HepG2 (cell line): ENCODE data around the gene TRIM62. TPM values are rescaled to one million over a fixed set of nuclear protein-coding genes. Genes with fewer than 3 reads are reported as not detected.

Experiments used
- ATAC-seq: fragments of 200-7000 bp; cut with Tn5 transposase; 3 replicates; pipeline ENCODE4 v1.9.1; 2020; ENCODE audit warnings: mild to moderate bottlenecking, moderate library complexity
- BruUV-seq: library from RNA; stranded (reverse); fragments of 400-500 nt; replicated peaks from 2 replicates; lab custom pipeline; 2021; lab: Mats Ljungman, UMichigan
- CTCF ChIA-PET: fragments of 300-600 bp; formaldehyde crosslinking; extraction: SDS; loops from one replicate; lab custom pipeline; 2021; ENCODE audit warnings: low total read pairs, inconsistent platforms, low intra/inter-chr PET ratio; lab: Yijun Ruan, JAX
- POLR2A ChIA-PET: fragments of 350-600 bp; sonication (Branson Sonifier 250); formaldehyde crosslinking; loops from one replicate; lab custom pipeline; 2020; ENCODE audit warnings: antibody characterized with exemption, inconsistent platforms; lab: Yijun Ruan, JAX
- DNase-seq: peaks from one replicate; pipeline ENCODE4 v3.0.0-alpha.2; 2015; ENCODE audit warnings: low spot score
- FAIRE-seq: peaks from 3 replicates; lab custom pipeline; 2011; peaks lifted over from hg19 to GRCh38; lab: Jason Lieb, UNC
- H2AFZ ChIP-seq: one replicate; pipeline ENCODE4 v1.6.1; 2011; ENCODE audit warnings: low read length, inconsistent platforms
- H3K27ac ChIP-seq: fragments of 300-600 bp; 3 replicates; pipeline ENCODE4 v1.8.0; 2011; ENCODE audit warnings: mixed run types, mild to moderate bottlenecking, mixed read lengths, low read length, inconsistent platforms; ENCODE audit not compliant: insufficient read depth; ENCODE audit errors: extremely low read length
- H3K27me3 ChIP-seq, 2 experiments: fragments of 200-600 bp in 1 of 2; 2 replicates in 1 of 2; 3 replicates in 1 of 2; pipeline versions ENCODE4 v1.6.0 to v1.8.0; 2011; ENCODE audit warnings: low read length in 2 of 2, mild to moderate bottlenecking in 2 of 2, moderate library complexity in 2 of 2, inconsistent platforms in 1 of 2; ENCODE audit not compliant: insufficient read depth in 2 of 2, control insufficient read depth in 1 of 2
- H3K36me3 ChIP-seq, 2 experiments: fragments of 200-600 bp in 1 of 2; replicated peaks in 1 of 2; 2 replicates in 1 of 2; 3 replicates in 1 of 2; pipeline versions ENCODE4 v1.5.1 to v1.8.0; 2011; ENCODE audit warnings: low read length in 2 of 2, inconsistent platforms in 1 of 2; ENCODE audit not compliant: insufficient read depth in 2 of 2, control insufficient read depth in 1 of 2
- H3K4me1 ChIP-seq: 2 replicates; pipeline ENCODE4 v1.5.1; 2012; ENCODE audit warnings: low read length, inconsistent platforms; ENCODE audit not compliant: insufficient read depth
- H3K4me2 ChIP-seq: 2 replicates; pipeline ENCODE4 v1.6.0; 2011; ENCODE audit warnings: low read depth, low read length, inconsistent platforms
- H3K4me3 ChIP-seq, 3 experiments: fragments of 200-600 bp in 1 of 3; sonication (generic), shearing (Covaris generic) in 1 of 3; replicated peaks in 1 of 3; 2 replicates each; pipeline ENCODE4 v1.5.1; 2011 to 2016; ENCODE audit warnings: low read length in 3 of 3, inconsistent platforms in 2 of 3, low read depth in 2 of 3, mild to moderate bottlenecking in 2 of 3, control low read depth in 1 of 3, mixed read lengths in 1 of 3; ENCODE audit not compliant: insufficient read depth in 1 of 3
- H3K79me2 ChIP-seq: one replicate; pipeline ENCODE4 v1.6.1; 2011; ENCODE audit warnings: low read length, inconsistent platforms; ENCODE audit not compliant: insufficient read depth
- H3K9ac ChIP-seq: 2 replicates; pipeline ENCODE4 v1.6.0; 2011; ENCODE audit warnings: mild to moderate bottlenecking, low read depth, low read length, inconsistent platforms; ENCODE audit not compliant: insufficient read depth
- H3K9me3 ChIP-seq: 2 replicates; pipeline ENCODE4 v1.5.1; 2012; ENCODE audit warnings: mild to moderate bottlenecking, low read length
- H4K20me1 ChIP-seq: 2 replicates; pipeline ENCODE4 v1.6.0; 2011; ENCODE audit warnings: inconsistent platforms, mild to moderate bottlenecking, low read length, moderate library complexity; ENCODE audit not compliant: insufficient read depth
- HOXA3 ChIP-seq: sonication (generic); formaldehyde crosslinking; IDR thresholded peaks from 2 replicates; pipeline ENCODE4 v1.5.0; 2020; ENCODE audit warnings: missing genetic modification reagents
- NFIC ChIP-seq: IDR thresholded peaks from 2 replicates; pipeline ENCODE4 v1.6.1; 2012; ENCODE audit warnings: mild to moderate bottlenecking, low read length, inconsistent platforms
- TOPORS ChIP-seq: sonication (generic); formaldehyde crosslinking; IDR thresholded peaks from 2 replicates; pipeline ENCODE4 v1.8.0; 2023; ENCODE audit warnings: mild to moderate bottlenecking, missing genetic modification reagents
- ZBTB7A ChIP-seq: sonication (generic); formaldehyde crosslinking; IDR thresholded peaks from 2 replicates; pipeline ENCODE4 v1.8.0; 2022; ENCODE audit warnings: mild to moderate bottlenecking, missing genetic modification reagents
- ZHX2 ChIP-seq, 2 experiments: sonication (generic) in 1 of 2; formaldehyde crosslinking in 1 of 2; IDR thresholded peaks; 2 replicates each; pipeline versions ENCODE4 v1.6.1 to v1.9.0; 2014 to 2022; ENCODE audit warnings: antibody characterized with exemption in 1 of 2, borderline replicate concordance in 1 of 2, inconsistent platforms in 1 of 2, low read depth in 1 of 2, missing genetic modification reagents in 1 of 2
- ZSCAN30 ChIP-seq: sonication (generic); formaldehyde crosslinking; IDR thresholded peaks from 2 replicates; pipeline ENCODE4 v1.5.0; 2020; ENCODE audit warnings: mild to moderate bottlenecking, missing genetic modification reagents
- ZSCAN9 ChIP-seq: IDR thresholded peaks from 2 replicates; pipeline ENCODE4 v1.6.1; 2016; ENCODE audit warnings: borderline replicate concordance
- in situ Hi-C: cut with HindIII; loops from 2 replicates; pipeline ENCODE4 v1.10.0; 2017; ENCODE audit warnings: low pct_unique_long_range_greater_than_20kb; ENCODE audit not compliant: extremely low pct_ligation_motif_present
- intact Hi-C: fragments of 100-400 bp; cut with micrococcal nuclease; formaldehyde crosslinking; loops from one replicate; pipeline ENCODE4 v1.10.0; 2022; ENCODE audit not compliant: unreplicated experiment
- polyA plus RNA-seq, 8 experiments: library from polyadenylated mRNA; depleted of rRNA in 3 of 8; stranded (reverse) in 7 of 8; unstranded in 1 of 8; fragments of >200 nt; fragmentation: Illumina TruSeq in 4 of 8; extraction: Trizol in 4 of 8; gene quantifications; 2 replicates each; pipeline versions ENCODE4 v1.2.1 to v1.2.3, GENCODE V29; 2011 to 2016; ENCODE audit warnings: low read depth in 4 of 8, missing spikeins in 1 of 8, mixed read lengths in 1 of 8; ENCODE audit not compliant: insufficient read depth in 1 of 8
- total RNA-seq, 5 experiments: library from RNA; depleted of rRNA; stranded (reverse); fragments of >200 nt; fragmentation: Illumina TruSeq; extraction: Trizol; gene quantifications; 2 replicates each; pipeline ENCODE4 v1.2.3, GENCODE V29; 2016; ENCODE audit warnings: low read depth in 1 of 5
- TF ChIP-seq, protein P1 (sequence below): IDR thresholded peaks from 2 replicates; pipeline ENCODE4 v1.6.1; 2012; ENCODE audit warnings: inconsistent platforms
- TF ChIP-seq, protein P2 (sequence below): sonication (generic); formaldehyde crosslinking; IDR thresholded peaks from 2 replicates; pipeline ENCODE4 v1.9.0; 2021; ENCODE audit warnings: missing genetic modification reagents, mild to moderate bottlenecking, borderline replicate concordance

TRIM62 gene
- total and polyA plus RNA-seq, 2 of the 13 experiments (the other 11 are each of a cell fraction or from before 2014, with no cell fraction given), result 0.53 to 0.57 TPM

DNA sequence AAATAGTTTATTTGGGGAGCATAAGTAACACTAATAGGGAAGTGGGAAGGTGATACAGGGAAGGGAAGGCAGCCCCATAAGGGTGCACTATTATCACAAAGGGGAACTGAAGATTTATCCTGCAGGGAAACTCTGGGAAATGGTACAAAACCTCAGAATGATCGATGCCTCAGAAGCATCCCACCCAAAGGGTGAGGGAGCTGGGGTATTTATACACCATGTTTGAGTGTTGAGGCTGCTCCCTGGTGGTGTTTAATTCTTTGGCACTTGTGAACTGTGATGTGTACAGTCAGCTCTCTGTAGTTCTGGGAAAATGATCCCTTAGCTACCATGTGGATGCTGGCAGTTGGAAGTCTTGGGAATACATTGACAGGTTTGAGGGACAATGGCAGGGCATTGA, 5.1 kb upstream of the TRIM62 start (continued):
- TF ChIP-seq ZHX2 (IDR thresholded peaks at IDR 0.05; ENCODE audit: low read depth), result no peak
- TF ChIP-seq ZHX2 (CRISPR knock-in tag; IDR thresholded peaks at IDR 0.05; ENCODE audit: borderline replicate concordance), result no peak
- no peak for TF ChIP-seq NFIC

DNA sequence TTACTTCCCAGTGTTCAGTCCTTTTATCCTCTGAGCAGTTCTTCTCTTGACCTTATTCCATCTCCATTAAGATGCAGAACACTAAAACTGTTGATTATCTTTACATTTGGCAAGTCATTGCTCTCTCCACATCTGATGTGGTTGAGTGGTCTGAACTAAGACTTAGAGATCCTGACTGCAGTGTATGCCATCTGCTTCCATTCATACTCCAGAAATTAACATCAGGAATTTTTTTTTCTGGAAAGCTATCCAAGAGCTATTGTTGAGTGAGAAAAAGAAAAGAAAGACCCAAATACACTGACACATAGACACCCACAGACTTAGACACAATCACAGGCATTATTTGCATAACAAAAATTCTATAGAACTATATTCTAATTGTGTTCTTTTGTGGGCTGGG, 3.7 kb upstream of the TRIM62 start:
- H3K79me2 ChIP-seq, result no peaks in the 10 kb centered on the region
- no peak overlapping the region for H2AFZ ChIP-seq
- H3K27me3 ChIP-seq, result peaks cover 0 to 5% of the 10 kb centered on the region in 2 experiments; a peak in 1 of 5 replicates
- BruUV-seq, result no TSS peak
- in situ Hi-C loops (no loop called here), intact Hi-C loops (no loop called here)
- no peak for ATAC-seq
- H3K4me3 ChIP-seq, result no peak overlapping the region
- H3K9ac ChIP-seq, result no peak overlapping the region
- no peak for DNase-seq
- ChIA-PET CTCF (no interaction called here), POLR2A (no interaction called here)
- TF ChIP-seq, protein P1, sequence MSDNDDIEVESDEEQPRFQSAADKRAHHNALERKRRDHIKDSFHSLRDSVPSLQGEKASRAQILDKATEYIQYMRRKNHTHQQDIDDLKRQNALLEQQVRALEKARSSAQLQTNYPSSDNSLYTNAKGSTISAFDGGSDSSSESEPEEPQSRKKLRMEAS, result no peak
- TF ChIP-seq ZSCAN30 (CRISPR knock-in tag) (no peak), ZSCAN9 (CRISPR knock-in tag) (no peak), TOPORS (CRISPR knock-in tag) (no peak), ZBTB7A (no peak), HOXA3 (no peak)
- TF ChIP-seq, protein P2, sequence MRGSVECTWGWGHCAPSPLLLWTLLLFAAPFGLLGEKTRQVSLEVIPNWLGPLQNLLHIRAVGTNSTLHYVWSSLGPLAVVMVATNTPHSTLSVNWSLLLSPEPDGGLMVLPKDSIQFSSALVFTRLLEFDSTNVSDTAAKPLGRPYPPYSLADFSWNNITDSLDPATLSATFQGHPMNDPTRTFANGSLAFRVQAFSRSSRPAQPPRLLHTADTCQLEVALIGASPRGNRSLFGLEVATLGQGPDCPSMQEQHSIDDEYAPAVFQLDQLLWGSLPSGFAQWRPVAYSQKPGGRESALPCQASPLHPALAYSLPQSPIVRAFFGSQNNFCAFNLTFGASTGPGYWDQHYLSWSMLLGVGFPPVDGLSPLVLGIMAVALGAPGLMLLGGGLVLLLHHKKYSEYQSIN (CRISPR knock-in tag), result no peak
- H4K20me1 ChIP-seq, result no peaks in the 10 kb centered on the region
- H3K9me3 ChIP-seq, result no peaks in the 10 kb centered on the region
- H3K4me1 ChIP-seq, result peaks cover 7% of the 10 kb centered on the region
- no peak overlapping the region for H3K4me2 ChIP-seq
- no peak overlapping the region for H3K27ac ChIP-seq
- FAIRE-seq, result no peak
- H3K36me3 ChIP-seq, result no peaks in the 10 kb centered on the region
